CD14-positive monocyte (primary cell): ENCODE measurements around the gene KCTD2. TPM values are rescaled to one million over a fixed set of nuclear protein-coding genes. Genes with fewer than 3 reads are reported as not detected.

Experiments
- DNase-seq, 3 donors: peaks; one replicate each; pipeline ENCODE4 v3.0.0-alpha.2; 2011 to 2022
- H2AFZ ChIP-seq: 2 replicates; pipeline ENCODE4 v1.6.0; 2012; ENCODE audit warnings: mild to moderate bottlenecking, low read depth, low read length, inconsistent platforms; ENCODE audit not compliant: insufficient read depth, poor library complexity, severe bottlenecking
- H3K27ac ChIP-seq, 2 donors: 1 replicate in 1 of 2; 2 replicates in 1 of 2; pipeline ENCODE4 v1.5.1; 2012 to 2013; ENCODE audit warnings: low read length in 2 of 2, control low read depth in 1 of 2, inconsistent platforms in 1 of 2, low read depth in 1 of 2, mild to moderate bottlenecking in 1 of 2
- H3K27me3 ChIP-seq, 2 donors: one replicate each; pipeline versions ENCODE4 v1.6.0 to v1.6.1; 2011 to 2013; ENCODE audit warnings: low read length in 2 of 2; ENCODE audit not compliant: control insufficient read depth in 2 of 2, insufficient read depth in 2 of 2
- H3K36me3 ChIP-seq, 2 donors: replicated peaks in 1 of 2; 1 replicate in 1 of 2; 2 replicates in 1 of 2; pipeline versions ENCODE4 v1.5.1 to v1.6.1; 2012 to 2013; ENCODE audit warnings: low read length in 2 of 2, control low read depth in 1 of 2, inconsistent platforms in 1 of 2, mild to moderate bottlenecking in 1 of 2; ENCODE audit not compliant: insufficient read depth in 2 of 2, control insufficient read depth in 1 of 2
- H3K4me1 ChIP-seq, 2 donors: 1 replicate in 1 of 2; 2 replicates in 1 of 2; pipeline versions ENCODE4 v1.5.1 to v1.6.1; 2012 to 2013; ENCODE audit warnings: low read length in 2 of 2, control low read depth in 1 of 2, inconsistent platforms in 1 of 2, mild to moderate bottlenecking in 1 of 2, moderate library complexity in 1 of 2; ENCODE audit not compliant: insufficient read depth in 2 of 2, control insufficient read depth in 1 of 2
- H3K4me2 ChIP-seq: replicated peaks from 2 replicates; pipeline ENCODE3; 2012; ENCODE audit warnings: low read length, moderate library complexity, mild to moderate bottlenecking; ENCODE audit not compliant: poor library complexity, severe bottlenecking; ENCODE audit errors: extremely low read depth
- H3K4me3 ChIP-seq, 3 experiments: fragments of 200-600 bp in 1 of 3; sonication (generic) in 1 of 3; replicated peaks in 1 of 3; 1 replicate in 2 of 3; 2 replicates in 1 of 3; pipeline ENCODE4 v1.5.1; 2011 to 2013; ENCODE audit warnings: low read length in 3 of 3, mild to moderate bottlenecking in 3 of 3, control low read depth in 2 of 3, low read depth in 2 of 3, inconsistent platforms in 1 of 3, moderate library complexity in 1 of 3
- H3K79me2 ChIP-seq: 2 replicates; pipeline ENCODE4 v1.6.0; 2012; ENCODE audit warnings: mild to moderate bottlenecking, control low read depth, inconsistent platforms, low read length, moderate library complexity; ENCODE audit not compliant: insufficient read depth
- H3K9ac ChIP-seq: 2 replicates; pipeline ENCODE4 v1.6.0; 2017; ENCODE audit warnings: low read length, mild to moderate bottlenecking; ENCODE audit not compliant: insufficient read depth, poor library complexity, severe bottlenecking
- H3K9me3 ChIP-seq, 2 donors: replicated peaks in 1 of 2; 1 replicate in 1 of 2; 2 replicates in 1 of 2; pipeline versions ENCODE4 v1.5.1 to v1.6.1; 2012 to 2013; ENCODE audit warnings: low read length in 2 of 2, control low read depth in 1 of 2; ENCODE audit not compliant: control insufficient read depth in 1 of 2, insufficient read depth in 1 of 2
- H4K20me1 ChIP-seq: 2 replicates; pipeline ENCODE4 v1.6.0; 2012; ENCODE audit warnings: mild to moderate bottlenecking, low read length, control low read depth, moderate library complexity; ENCODE audit not compliant: insufficient read depth
- H3K27ac Mint-ChIP-seq, 7 donors: one replicate each; pipeline ENCODE4 v1.8.0; 2020; ENCODE audit warnings: mild to moderate bottlenecking in 7 of 7, mixed read lengths in 7 of 7, moderate library complexity in 6 of 7, inconsistent platforms in 2 of 7
- H3K27me3 Mint-ChIP-seq, 3 donors: one replicate each; pipeline ENCODE4 v1.8.0; 2021 to 2022; ENCODE audit warnings: low read depth in 3 of 3, mild to moderate bottlenecking in 3 of 3, mixed read lengths in 3 of 3, moderate library complexity in 3 of 3, inconsistent platforms in 1 of 3
- H3K36me3 Mint-ChIP-seq, 2 donors: one replicate each; pipeline ENCODE4 v1.8.0; 2020; ENCODE audit warnings: mixed read lengths in 2 of 2, inconsistent platforms in 1 of 2, mild to moderate bottlenecking in 1 of 2
- H3K4me1 Mint-ChIP-seq: one replicate; pipeline ENCODE4 v1.8.0; 2020; ENCODE audit warnings: mild to moderate bottlenecking, mixed read lengths
- H3K4me3 Mint-ChIP-seq, 2 donors: one replicate each; pipeline ENCODE4 v1.8.0; 2020; ENCODE audit warnings: mild to moderate bottlenecking in 2 of 2, mixed read lengths in 2 of 2, moderate library complexity in 1 of 2
- H3K9me3 Mint-ChIP-seq, 7 donors: one replicate each; pipeline ENCODE4 v1.8.0; 2020 to 2022; ENCODE audit warnings: mixed read lengths in 7 of 7, mild to moderate bottlenecking in 6 of 7, moderate library complexity in 6 of 7, inconsistent platforms in 2 of 7
- CTCF ChIP-seq: fragments of 200-600 bp; IDR thresholded peaks from one replicate; pipeline ENCODE4 v1.8.0; 2022; ENCODE audit warnings: antibody characterized with exemption, mild to moderate bottlenecking
- WGBS: methylation state at CpG from one replicate; pipeline ENCODE4 v1.1.5; 2013; ENCODE audit warnings: missing lambda C conversion rate; ENCODE audit not compliant: insufficient coverage; 5-methylcytosine and 5-hydroxymethylcytosine counted together
- intact Hi-C, 2 donors: fragments of 100-400 bp; cut with micrococcal nuclease; formaldehyde crosslinking; loops; one replicate each; pipeline versions ENCODE4 v1.15.0 to v1.15.1; 2023
- polyA plus RNA-seq, 3 donors: library from polyadenylated mRNA; depleted of rRNA in 1 of 3; unstranded in 2 of 3; stranded (reverse) in 1 of 3; fragments of 300-500 nt in 2 of 3; fragments of >200 nt in 1 of 3; fragmentation: Illumina TruSeq in 2 of 3; gene quantifications; 1 replicate in 2 of 3; 2 replicates in 1 of 3; pipeline ENCODE4 v1.2.3, GENCODE V29; 2012 to 2021

KCTD2 gene
- polyA plus RNA-seq, 3 donors, result 2.8 to 17.0 (median 2.9) TPM

DNA sequence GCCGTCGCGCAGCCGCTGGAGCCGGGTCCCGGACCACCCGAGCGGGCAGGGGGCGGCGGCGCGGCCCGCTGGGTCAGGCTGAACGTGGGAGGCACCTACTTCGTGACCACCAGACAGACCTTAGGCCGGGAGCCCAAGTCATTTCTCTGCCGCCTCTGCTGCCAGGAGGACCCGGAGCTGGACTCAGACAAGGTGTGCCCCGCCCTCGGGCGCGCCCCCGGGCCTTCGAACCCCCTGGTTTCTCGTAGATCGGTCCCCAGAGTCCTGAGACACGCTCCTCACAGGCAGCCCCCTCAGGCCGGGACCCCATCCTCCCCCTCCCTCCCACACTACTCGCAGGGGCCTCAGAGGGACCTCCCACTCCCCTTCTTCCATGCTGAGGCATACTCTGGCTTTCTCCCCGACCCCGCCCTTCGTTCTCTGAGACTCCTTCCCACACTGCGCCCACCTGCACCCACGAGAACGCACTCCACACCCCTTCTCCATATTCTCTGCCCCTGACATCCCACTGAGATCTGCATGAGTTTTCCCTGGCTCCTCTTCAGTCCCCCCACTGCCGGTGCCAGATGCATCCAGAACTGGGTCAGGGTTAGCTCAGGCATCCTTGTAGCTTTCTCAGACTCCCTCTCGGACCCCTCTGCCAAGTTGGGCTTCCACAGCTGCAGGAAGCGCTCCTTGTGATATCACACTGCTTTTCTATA lies 523 bp downstream of the KCTD2 start:
- peak in 1 of 3 donors; percentile 20 for DNase-seq
- H3K27me3 ChIP-seq, result no peaks in the 10 kb centered on the region
- H3K9me3 ChIP-seq, result no peaks in the 10 kb centered on the region
- Mint-ChIP-seq H3K27ac (peak overlapping the region; percentile 46 to 91 (median 78)), H3K4me1 (peaks cover 23% of the 10 kb centered on the region), H3K9me3 (no peaks in the 10 kb centered on the region), H3K27me3 (no peaks in the 10 kb centered on the region), H3K36me3 (peaks cover 18 to 35% of the 10 kb centered on the region in 2 donors), H3K4me3 (peak overlapping the region; percentile 92 to 93)
- H3K27ac ChIP-seq, result peak overlapping the region in 1 of 2 donors; percentile 73
- peak overlapping the region; percentile 97 for H2AFZ ChIP-seq
- peaks cover 18 to 25% of the 10 kb centered on the region in 2 donors for H3K4me1 ChIP-seq
- peak overlapping the region; percentile 88 for H3K4me2 ChIP-seq
- no peak for TF ChIP-seq CTCF
- H3K79me2 ChIP-seq, result peaks cover 41% of the 10 kb centered on the region
- 0% methylated on average over 38 of the region's 38 CpGs for WGBS
- intact Hi-C loops, result loop anchor here (5.0 kb wide), 1 partner anchor 135 kb away; the partner anchor contains the start of gene SUMO2 (in 2 of the 2)
- peak overlapping the region; percentile 97 for H3K9ac ChIP-seq
- H3K4me3 ChIP-seq, result peak overlapping the region; percentile 57 to 97 (median 88)
- peaks cover 12% of the 10 kb centered on the region for H4K20me1 ChIP-seq
- peaks cover 18 to 31% of the 10 kb centered on the region in 2 donors for H3K36me3 ChIP-seq

- 21% methylated on average over 2 of the region's 5 CpGs for WGBS
- H3K27me3 ChIP-seq, result no peaks in the 10 kb centered on the region
Observed at GRCh38 chr17:75048249-75048878, 1.3 kb downstream of the KCTD2 start.

More at GRCh38 chr17:75048249-75048878, 1.3 kb downstream of the KCTD2 start:
- intact Hi-C loops, result loop anchor here (5.0 kb wide), 1 partner anchor 134 kb away; the partner anchor contains the start of gene SUMO2 (in 2 of the 2)
- DNase-seq, result peak in 1 of 3 donors; percentile 10
- no peak for TF ChIP-seq CTCF
- H3K9ac ChIP-seq, result no peak overlapping the region
- Mint-ChIP-seq H3K4me3 (peak overlapping the region; percentile 92 to 93), H3K9me3 (no peaks in the 10 kb centered on the region), H3K27ac (peak overlapping the region in 4 of 7 donors; percentile 10 to 86 (median 39)), H3K4me1 (peaks cover 23% of the 10 kb centered on the region), H3K27me3 (no peaks in the 10 kb centered on the region), H3K36me3 (peaks cover 26 to 41% of the 10 kb centered on the region in 2 donors)
- peak overlapping the region in 2 of 3 experiments; percentile 88 to 97 for H3K4me3 ChIP-seq
- H3K4me1 ChIP-seq, result peaks cover 18 to 25% of the 10 kb centered on the region in 2 donors
- no peak overlapping the region for H3K27ac ChIP-seq
- H3K79me2 ChIP-seq, result peaks cover 41% of the 10 kb centered on the region
- H3K9me3 ChIP-seq, result no peaks in the 10 kb centered on the region
- H3K36me3 ChIP-seq, result peaks cover 24 to 39% of the 10 kb centered on the region in 2 donors
- peaks cover 8% of the 10 kb centered on the region for H4K20me1 ChIP-seq
- H3K4me2 ChIP-seq, result peak overlapping the region; percentile 88
- peak overlapping the region; percentile 97 for H2AFZ ChIP-seq
